Calu3 (cell line): ENCODE results near the gene SNAP25. TPM values are rescaled to one million over a fixed set of nuclear protein-coding genes. Genes with fewer than 3 reads are reported as not detected.
A peak's percentile ranks its signal among the peaks of the same experiment; 100 is the strongest.

Experiments
- BruUV-seq: library from RNA; stranded (reverse); fragments of 400-500 nt; replicated peaks from 2 replicates; lab custom pipeline; 2021; lab: Mats Ljungman, UMichigan
- CTCF ChIA-PET: fragments of 300-600 bp; sonication (Branson Sonifier 250); formaldehyde crosslinking; loops from one replicate; lab custom pipeline; 2022; ENCODE audit warnings: antibody characterized with exemption; lab: Charles Lee
- DNase-seq: peaks from one replicate; pipeline ENCODE4 v3.0.0; 2022
- H3K27ac Mint-ChIP-seq: one replicate; pipeline ENCODE4 v1.8.0; 2022; ENCODE audit warnings: mixed read lengths; ENCODE audit not compliant: unreplicated experiment
- H3K27me3 Mint-ChIP-seq: one replicate; pipeline ENCODE4 v1.8.0; 2022; ENCODE audit warnings: mixed read lengths; ENCODE audit not compliant: unreplicated experiment
- H3K36me3 Mint-ChIP-seq: one replicate; pipeline ENCODE4 v1.8.0; 2022; ENCODE audit warnings: mild to moderate bottlenecking, moderate library complexity, mixed read lengths; ENCODE audit not compliant: insufficient read depth, unreplicated experiment
- H3K4me1 Mint-ChIP-seq: one replicate; pipeline ENCODE4 v1.8.0; 2022; ENCODE audit warnings: mild to moderate bottlenecking, low read depth, mixed read lengths; ENCODE audit not compliant: unreplicated experiment
- H3K4me3 Mint-ChIP-seq: one replicate; pipeline ENCODE4 v1.8.0; 2022; ENCODE audit warnings: mild to moderate bottlenecking, low read depth, moderate library complexity, mixed read lengths; ENCODE audit not compliant: unreplicated experiment
- H3K9me3 Mint-ChIP-seq: one replicate; pipeline ENCODE4 v1.8.0; 2022; ENCODE audit warnings: low read depth, mixed read lengths; ENCODE audit not compliant: unreplicated experiment
- intact Hi-C: fragments of 100-400 bp; cut with micrococcal nuclease; formaldehyde crosslinking; loops from one replicate; pipeline ENCODE4 v1.10.0; 2022; ENCODE audit not compliant: unreplicated experiment
- total RNA-seq: library from RNA; stranded (reverse); gene quantifications from 2 replicates; pipeline ENCODE4 v1.2.3, GENCODE V29; 2022
- TF ChIP-seq, protein P1 (sequence below): fragments of 200-600 bp; IDR thresholded peaks from one replicate; pipeline ENCODE4 v1.8.0; 2022; ENCODE audit warnings: antibody characterized with exemption; ENCODE audit not compliant: unreplicated experiment

SNAP25 gene
- total RNA-seq, 1 experiment from 2014 or later: 0.73 TPM

DNA sequence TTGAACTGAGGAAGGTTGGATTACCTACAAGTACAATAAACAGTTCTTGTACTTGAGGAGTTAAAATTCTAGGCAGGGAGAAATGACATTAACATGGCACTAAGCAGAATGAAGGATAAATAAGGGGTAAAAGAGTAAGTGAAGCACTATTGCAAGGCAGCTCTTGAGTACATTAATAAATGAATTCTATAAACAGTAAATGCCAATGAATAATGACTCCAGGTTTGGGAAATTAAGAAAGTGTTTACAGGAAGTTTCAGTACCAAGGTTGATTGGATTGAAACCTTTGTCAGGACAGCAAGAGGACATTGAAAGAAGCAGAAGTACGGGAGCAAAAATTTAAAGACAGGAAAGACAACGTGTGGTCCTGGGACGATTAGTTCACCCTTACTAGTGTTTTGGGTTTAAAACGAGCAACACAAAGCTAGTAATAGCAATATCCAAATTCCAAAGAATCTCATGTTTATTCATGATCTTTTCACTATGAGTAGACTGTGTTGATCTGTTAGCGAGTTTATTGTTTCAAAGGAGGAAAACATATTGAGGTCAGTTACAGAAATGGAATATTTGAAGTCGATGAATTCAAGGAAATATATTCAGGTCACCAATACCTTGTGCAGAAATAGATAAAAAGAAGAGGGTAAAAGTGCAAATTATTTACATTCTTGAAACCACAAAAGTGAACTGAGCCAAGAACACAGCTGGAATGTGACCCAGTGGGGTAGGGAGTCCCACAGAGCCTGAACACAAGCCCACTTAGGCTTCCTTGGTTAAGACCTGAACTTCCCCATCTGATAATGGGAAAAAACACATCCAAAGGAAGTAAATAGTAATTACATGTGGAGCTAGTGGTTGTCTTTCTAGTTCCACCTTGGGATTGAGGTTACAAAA, 134.5 kb downstream of the SNAP25 start:
- Mint-ChIP-seq H3K27ac (peak overlapping the region; percentile 89), H3K4me3 (peak overlapping the region; percentile 37), H3K9me3 (no peaks in the 10 kb centered on the region), H3K4me1 (peaks cover 37% of the 10 kb centered on the region), H3K36me3 (peaks cover 11% of the 10 kb centered on the region), H3K27me3 (no peaks in the 10 kb centered on the region)
- intact Hi-C loops: loop anchor here (1.0 to 5.0 kb wide), 3 partner anchors 46 to 375 kb away; no protein-coding TSS in a partner anchor
- TF ChIP-seq, protein P1, sequence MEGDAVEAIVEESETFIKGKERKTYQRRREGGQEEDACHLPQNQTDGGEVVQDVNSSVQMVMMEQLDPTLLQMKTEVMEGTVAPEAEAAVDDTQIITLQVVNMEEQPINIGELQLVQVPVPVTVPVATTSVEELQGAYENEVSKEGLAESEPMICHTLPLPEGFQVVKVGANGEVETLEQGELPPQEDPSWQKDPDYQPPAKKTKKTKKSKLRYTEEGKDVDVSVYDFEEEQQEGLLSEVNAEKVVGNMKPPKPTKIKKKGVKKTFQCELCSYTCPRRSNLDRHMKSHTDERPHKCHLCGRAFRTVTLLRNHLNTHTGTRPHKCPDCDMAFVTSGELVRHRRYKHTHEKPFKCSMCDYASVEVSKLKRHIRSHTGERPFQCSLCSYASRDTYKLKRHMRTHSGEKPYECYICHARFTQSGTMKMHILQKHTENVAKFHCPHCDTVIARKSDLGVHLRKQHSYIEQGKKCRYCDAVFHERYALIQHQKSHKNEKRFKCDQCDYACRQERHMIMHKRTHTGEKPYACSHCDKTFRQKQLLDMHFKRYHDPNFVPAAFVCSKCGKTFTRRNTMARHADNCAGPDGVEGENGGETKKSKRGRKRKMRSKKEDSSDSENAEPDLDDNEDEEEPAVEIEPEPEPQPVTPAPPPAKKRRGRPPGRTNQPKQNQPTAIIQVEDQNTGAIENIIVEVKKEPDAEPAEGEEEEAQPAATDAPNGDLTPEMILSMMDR: no peak
- BruUV-seq: no TSS peak
- peak; percentile 32 for DNase-seq
- CTCF ChIA-PET: interaction anchor here (0.7 to 1.5 kb wide), 2 partner anchors 71 to 80 kb away, joined by 4 to 5 read pairs; no protein-coding TSS in a partner anchor

DNA sequence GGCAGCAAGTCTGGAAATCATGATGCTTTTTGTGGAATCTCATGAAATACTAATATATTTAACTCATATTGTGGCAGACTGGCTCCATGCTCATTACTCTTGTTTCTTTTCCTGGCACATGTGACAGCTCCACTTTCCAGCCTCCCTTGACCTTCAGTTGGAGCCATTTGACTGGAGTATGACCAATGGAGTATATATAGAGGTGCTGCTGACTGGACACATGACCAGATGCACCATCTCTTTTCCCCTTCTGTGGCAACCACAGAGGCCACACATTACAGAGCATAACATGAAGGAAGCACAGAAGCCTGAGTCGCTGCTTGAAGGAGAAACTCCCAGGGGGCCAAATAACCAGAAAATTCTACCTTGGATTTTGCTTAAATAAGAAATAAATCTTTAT, 138.0 kb downstream of the SNAP25 start:
- Mint-ChIP-seq H3K4me1 (peaks cover 28% of the 10 kb centered on the region), H3K27ac (no peak overlapping the region), H3K27me3 (no peaks in the 10 kb centered on the region), H3K9me3 (no peaks in the 10 kb centered on the region), H3K4me3 (no peak overlapping the region), H3K36me3 (peaks cover 4% of the 10 kb centered on the region)
- intact Hi-C loops: no loop called here
- TF ChIP-seq, protein P1: no peak
- no TSS peak for BruUV-seq
- no peak for DNase-seq
- CTCF ChIA-PET: no interaction called here

Other genes starting within 250 kb of the SNAP25 start
- 9.0 and 11.0 TPM in 2 replicates for gene ANKEF1, start 183.8 kb upstream of the SNAP25 start, total RNA-seq
- 11.6 and 12.1 TPM in 2 replicates for gene MKKS, start 215.4 kb downstream of the SNAP25 start, total RNA-seq
- 5.4 and 6.4 TPM in 2 replicates for gene SLX4IP, start 216.5 kb downstream of the SNAP25 start, total RNA-seq